GM10266 (cell line): ENCODE data around the gene TDRD9.

Source experiments
- DNase-seq: peaks from one replicate; pipeline ENCODE4 v3.0.0; 2012; ENCODE audit errors: extremely low spot score
- TF ChIP-seq, protein P1 (sequence below): IDR thresholded peaks from 2 replicates; pipeline ENCODE4 v1.5.1; 2012; ENCODE audit warnings: mild to moderate bottlenecking, low read depth; ENCODE audit not compliant: control insufficient read depth, insufficient read depth; ENCODE audit errors: missing control alignments

Gene TDRD9

GRCh38 chr14:103889313-103890051 lies 38.8 kb upstream of the TDRD9 start:
- DNase-seq, result no peak
- TF ChIP-seq, protein P1, sequence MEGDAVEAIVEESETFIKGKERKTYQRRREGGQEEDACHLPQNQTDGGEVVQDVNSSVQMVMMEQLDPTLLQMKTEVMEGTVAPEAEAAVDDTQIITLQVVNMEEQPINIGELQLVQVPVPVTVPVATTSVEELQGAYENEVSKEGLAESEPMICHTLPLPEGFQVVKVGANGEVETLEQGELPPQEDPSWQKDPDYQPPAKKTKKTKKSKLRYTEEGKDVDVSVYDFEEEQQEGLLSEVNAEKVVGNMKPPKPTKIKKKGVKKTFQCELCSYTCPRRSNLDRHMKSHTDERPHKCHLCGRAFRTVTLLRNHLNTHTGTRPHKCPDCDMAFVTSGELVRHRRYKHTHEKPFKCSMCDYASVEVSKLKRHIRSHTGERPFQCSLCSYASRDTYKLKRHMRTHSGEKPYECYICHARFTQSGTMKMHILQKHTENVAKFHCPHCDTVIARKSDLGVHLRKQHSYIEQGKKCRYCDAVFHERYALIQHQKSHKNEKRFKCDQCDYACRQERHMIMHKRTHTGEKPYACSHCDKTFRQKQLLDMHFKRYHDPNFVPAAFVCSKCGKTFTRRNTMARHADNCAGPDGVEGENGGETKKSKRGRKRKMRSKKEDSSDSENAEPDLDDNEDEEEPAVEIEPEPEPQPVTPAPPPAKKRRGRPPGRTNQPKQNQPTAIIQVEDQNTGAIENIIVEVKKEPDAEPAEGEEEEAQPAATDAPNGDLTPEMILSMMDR, result no peak

- no peak for DNase-seq
- TF ChIP-seq, protein P1, result no peak
Measured at GRCh38 chr14:103890052-103890371, 38.2 kb upstream of the TDRD9 start.

- TF ChIP-seq, protein P1, result no peak
- DNase-seq, result no peak
Measured at GRCh38 chr14:103890821-103891666, 37.2 kb upstream of the TDRD9 start.

DNA sequence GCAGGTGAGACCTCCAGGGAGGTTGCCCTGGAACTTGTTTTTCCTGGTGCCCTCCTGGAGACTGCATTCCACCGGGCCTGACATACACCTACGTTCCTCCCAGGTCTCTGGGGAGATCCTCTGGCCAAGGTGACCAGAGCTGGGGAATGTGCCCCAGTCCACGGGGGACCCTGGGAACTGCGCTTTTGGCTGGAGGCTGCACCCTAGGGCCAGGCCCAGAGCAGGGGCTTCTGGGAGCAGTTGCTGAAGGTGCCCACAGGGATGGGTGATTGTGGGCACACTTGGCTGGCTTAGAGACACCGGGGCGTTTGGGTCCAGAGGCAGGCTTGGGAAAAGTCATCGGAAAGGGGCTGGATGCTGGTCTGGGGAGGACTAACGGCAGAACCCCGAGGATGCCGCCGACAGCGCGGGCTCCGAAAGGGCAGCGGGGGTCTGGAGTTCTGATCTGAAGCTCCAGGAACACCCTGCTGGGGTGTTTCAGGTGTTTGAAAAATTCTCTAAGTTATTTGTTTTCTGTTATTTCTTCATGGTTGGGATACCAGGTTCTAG lies 36.5 kb upstream of the TDRD9 start:
- DNase-seq, result no peak
- TF ChIP-seq, protein P1, result no peak

- DNase-seq, result no peak
- TF ChIP-seq, protein P1, result no peak
Measured at GRCh38 chr14:103892247-103892646, 36.0 kb upstream of the TDRD9 start.

GRCh38 chr14:103894034-103894722 lies 34.1 kb upstream of the TDRD9 start:
- DNase-seq, result no peak
- TF ChIP-seq, protein P1, result no peak
